Effector memory CD4-positive, alpha-beta T cell (primary cell): ENCODE measurements around the gene KCTD17.

Experiments used
- DNase-seq, 3 donors: peaks; one replicate each; pipeline ENCODE4 v3.0.0-alpha.2; 2020
- H3K27ac ChIP-seq: 2 replicates; pipeline ENCODE4 v1.7.0; 2013; ENCODE audit warnings: mild to moderate bottlenecking, low read length, moderate library complexity; ENCODE audit not compliant: insufficient read depth, poor library complexity, severe bottlenecking
- H3K27me3 ChIP-seq: replicated peaks from 2 replicates; pipeline ENCODE4 v1.7.0; 2013; ENCODE audit warnings: mild to moderate bottlenecking, low read length; ENCODE audit not compliant: insufficient read depth, control insufficient read depth, poor library complexity, severe bottlenecking
- H3K36me3 ChIP-seq: 2 replicates; pipeline ENCODE4 v1.7.0; 2013; ENCODE audit warnings: mild to moderate bottlenecking, low read length, moderate library complexity; ENCODE audit not compliant: control insufficient read depth, insufficient read depth
- H3K4me1 ChIP-seq: 2 replicates; pipeline ENCODE4 v1.7.0; 2013; ENCODE audit warnings: low read length, mild to moderate bottlenecking; ENCODE audit not compliant: control insufficient read depth, insufficient read depth, poor library complexity, severe bottlenecking
- H3K4me3 ChIP-seq: 2 replicates; pipeline ENCODE4 v1.7.0; 2013; ENCODE audit warnings: low read length, low read depth, mild to moderate bottlenecking; ENCODE audit not compliant: insufficient read depth, poor library complexity, severe bottlenecking
- H3K9me3 ChIP-seq: 2 replicates; pipeline ENCODE4 v1.7.0; 2013; ENCODE audit warnings: mild to moderate bottlenecking, low read length, moderate library complexity; ENCODE audit not compliant: control insufficient read depth

Gene KCTD17

GRCh38 chr22:37088108-37088605 lies 36.6 kb downstream of the KCTD17 start:
- DNase-seq, result no peak
- Histone ChIP-seq H3K9me3 (no peaks in the 10 kb centered on the region), H3K27ac (no peak overlapping the region), H3K36me3 (no peaks in the 10 kb centered on the region), H3K4me1 (no peaks in the 10 kb centered on the region), H3K27me3 (no peaks in the 10 kb centered on the region), H3K4me3 (no peak overlapping the region)

GRCh38 chr22:37088750-37089408 lies 37.3 kb downstream of the KCTD17 start:
- DNase-seq, result no peak
- no peaks in the 10 kb centered on the region for H3K4me1 ChIP-seq
- H3K27me3 ChIP-seq, result no peaks in the 10 kb centered on the region
- H3K4me3 ChIP-seq, result no peak overlapping the region
- no peaks in the 10 kb centered on the region for H3K9me3 ChIP-seq
- no peak overlapping the region for H3K27ac ChIP-seq
- H3K36me3 ChIP-seq, result no peaks in the 10 kb centered on the region

GRCh38 chr22:37089434-37089833 lies 37.9 kb downstream of the KCTD17 start:
- Histone ChIP-seq H3K4me1 (no peaks in the 10 kb centered on the region), H3K27me3 (no peaks in the 10 kb centered on the region), H3K36me3 (no peaks in the 10 kb centered on the region), H3K9me3 (no peaks in the 10 kb centered on the region), H3K4me3 (no peak overlapping the region), H3K27ac (no peak overlapping the region)
- DNase-seq, result no peak

GRCh38 chr22:37090920-37091695 lies 39.6 kb downstream of the KCTD17 start:
- Histone ChIP-seq H3K27ac (no peak overlapping the region), H3K9me3 (no peaks in the 10 kb centered on the region), H3K36me3 (no peaks in the 10 kb centered on the region), H3K27me3 (peaks cover 3% of the 10 kb centered on the region), H3K4me1 (no peaks in the 10 kb centered on the region), H3K4me3 (no peak overlapping the region)
- DNase-seq, result no peak

GRCh38 chr22:37091994-37092393 lies 40.5 kb downstream of the KCTD17 start:
- no peaks in the 10 kb centered on the region for H3K4me1 ChIP-seq
- H3K27me3 ChIP-seq, result peaks cover 6% of the 10 kb centered on the region

GRCh38 chr22:37092997-37093396 lies 41.5 kb downstream of the KCTD17 start:
- no peak for DNase-seq
- H3K9me3 ChIP-seq, result no peaks in the 10 kb centered on the region
- H3K4me3 ChIP-seq, result no peak overlapping the region
- H3K27me3 ChIP-seq, result peaks cover 6% of the 10 kb centered on the region
- no peaks in the 10 kb centered on the region for H3K4me1 ChIP-seq
- H3K27ac ChIP-seq, result no peak overlapping the region
- H3K36me3 ChIP-seq, result no peaks in the 10 kb centered on the region

More at GRCh38 chr22:37091994-37092393, 40.5 kb downstream of the KCTD17 start:
- no peaks in the 10 kb centered on the region for H3K36me3 ChIP-seq
- no peak for DNase-seq
- H3K27ac ChIP-seq, result no peak overlapping the region
- no peak overlapping the region for H3K4me3 ChIP-seq
- H3K9me3 ChIP-seq, result no peaks in the 10 kb centered on the region

- Histone ChIP-seq H3K9me3 (no peaks in the 10 kb centered on the region), H3K27ac (no peak overlapping the region), H3K27me3 (peaks cover 6% of the 10 kb centered on the region)
Observed at GRCh38 chr22:37094239-37094638, 42.7 kb downstream of the KCTD17 start.

GRCh38 chr22:37095113-37095512 lies 43.6 kb downstream of the KCTD17 start:
- H3K36me3 ChIP-seq, result no peaks in the 10 kb centered on the region
- H3K9me3 ChIP-seq, result no peaks in the 10 kb centered on the region
- H3K4me1 ChIP-seq, result no peaks in the 10 kb centered on the region
- no peak for DNase-seq
- no peak overlapping the region for H3K4me3 ChIP-seq
- H3K27ac ChIP-seq, result no peak overlapping the region
- H3K27me3 ChIP-seq, result peaks cover 6% of the 10 kb centered on the region

More at GRCh38 chr22:37094239-37094638, 42.7 kb downstream of the KCTD17 start:
- Histone ChIP-seq H3K36me3 (no peaks in the 10 kb centered on the region), H3K4me3 (no peak overlapping the region), H3K4me1 (no peaks in the 10 kb centered on the region)
- DNase-seq, result no peak

GRCh38 chr22:37097346-37097745 lies 45.8 kb downstream of the KCTD17 start:
- Histone ChIP-seq H3K4me3 (no peak overlapping the region), H3K27ac (no peak overlapping the region), H3K4me1 (no peaks in the 10 kb centered on the region), H3K9me3 (no peaks in the 10 kb centered on the region), H3K27me3 (peaks cover 6% of the 10 kb centered on the region), H3K36me3 (no peaks in the 10 kb centered on the region)
- no peak for DNase-seq

- Histone ChIP-seq H3K4me3 (no peak overlapping the region), H3K27me3 (peaks cover 6% of the 10 kb centered on the region), H3K36me3 (no peaks in the 10 kb centered on the region), H3K4me1 (no peaks in the 10 kb centered on the region), H3K9me3 (no peaks in the 10 kb centered on the region), H3K27ac (no peak overlapping the region)
- DNase-seq, result no peak
Observed at GRCh38 chr22:37098976-37099591, 47.5 kb downstream of the KCTD17 start.
